PC-9 (cell line): ENCODE data around the gene UFD1.

Experiments used
- CTCF ChIP-seq: fragments of 200-600 bp; sonication (generic); conservative IDR thresholded peaks from 2 replicates; pipeline ENCODE4 v1.6.1; 2017; ENCODE audit warnings: mixed run types, antibody characterized with exemption, mild to moderate bottlenecking, moderate library complexity
- EZH2 ChIP-seq: fragments of 200-600 bp; sonication (generic); IDR thresholded peaks from 2 replicates; pipeline ENCODE4 v1.8.0; 2017; ENCODE audit warnings: antibody characterized with exemption, low read depth

- no peak for TF ChIP-seq CTCF
- no peak for TF ChIP-seq EZH2
These were observed 58.7 kb downstream of the UFD1 start for GRCh38 chr22:19420321-19420720.
